HUES48 (cell line): Measurements from ENCODE around the gene ZNF319.

Source experiments
- H3K27ac ChIP-seq: one replicate; pipeline ENCODE4 v1.7.0; 2013; ENCODE audit warnings: low read depth, low read length, inconsistent platforms
- H3K27me3 ChIP-seq: 2 replicates; pipeline ENCODE4 v1.6.1; 2013; ENCODE audit warnings: mild to moderate bottlenecking, low read length; ENCODE audit not compliant: control insufficient read depth, insufficient read depth
- H3K36me3 ChIP-seq: 2 replicates; pipeline ENCODE4 v1.6.1; 2013; ENCODE audit warnings: low read length; ENCODE audit not compliant: control insufficient read depth, insufficient read depth
- H3K4me1 ChIP-seq: 2 replicates; pipeline ENCODE4 v1.6.1; 2013; ENCODE audit warnings: mild to moderate bottlenecking, low read length; ENCODE audit not compliant: control insufficient read depth, insufficient read depth
- H3K4me3 ChIP-seq: 2 replicates; pipeline ENCODE4 v1.5.1; 2013; ENCODE audit warnings: mild to moderate bottlenecking, low read depth, low read length
- H3K9ac ChIP-seq: 2 replicates; pipeline ENCODE4 v1.6.1; 2013; ENCODE audit warnings: mild to moderate bottlenecking, low read depth, low read length, moderate library complexity
- H3K9me3 ChIP-seq: 2 replicates; pipeline ENCODE4 v1.6.1; 2013; ENCODE audit warnings: low read length; ENCODE audit not compliant: control insufficient read depth, insufficient read depth

The ZNF319 gene

GRCh38 chr16:58000706-58001676 is 519 bp upstream of the ZNF319 start, which contains the start of gene USB1:
TSS of gene USB1 (plus strand) at chr16:58001407. CDS start at chr16:58001484, 77 bp downstream.
- peak within 1 kb of the TSS; percentile 86 for H3K27ac ChIP-seq
- H3K4me3 ChIP-seq = peak within 1 kb of the TSS; percentile 90

DNA sequence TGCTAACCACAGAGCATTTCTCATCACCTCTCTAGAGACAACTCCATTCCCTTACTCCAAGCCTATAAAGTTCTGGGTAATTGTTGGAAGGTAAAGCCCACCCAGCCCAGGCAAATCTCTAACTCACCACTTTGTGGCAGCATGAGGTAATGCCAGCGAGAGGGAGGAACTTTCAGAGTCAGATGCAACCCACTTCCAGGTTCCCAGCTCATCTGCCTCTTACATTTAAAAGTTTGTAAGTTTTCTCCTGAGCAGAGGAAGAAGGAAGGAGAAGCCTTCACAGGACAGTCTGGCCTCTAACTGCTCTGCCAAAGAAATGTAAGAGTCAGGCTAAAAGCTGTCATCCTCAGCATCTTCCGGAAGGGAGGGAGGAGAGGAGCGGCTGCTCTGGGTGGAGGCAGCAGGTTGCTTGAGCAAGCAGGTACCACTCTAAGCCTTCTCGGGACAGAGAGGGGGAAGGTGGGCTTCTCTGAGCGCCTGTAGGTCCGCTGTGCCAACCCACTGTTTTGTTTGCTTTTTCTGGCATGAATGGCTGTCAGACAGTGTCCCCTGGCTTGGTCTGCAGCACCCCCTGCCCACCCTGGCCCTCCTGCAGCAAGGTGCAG is 1.0 kb downstream of the ZNF319 start:
- peaks cover 12% of the 10 kb centered on the region; the same call in 1 of the 2 replicates for H3K4me1 ChIP-seq
- no peaks in the 10 kb centered on the region for H3K9me3 ChIP-seq
- no peak overlapping the region for H3K27ac ChIP-seq
- H3K36me3 ChIP-seq = peaks cover 40% of the 10 kb centered on the region
- no peaks in the 10 kb centered on the region for H3K27me3 ChIP-seq
- no peak overlapping the region for H3K9ac ChIP-seq
- peak overlapping the region; percentile 90 for H3K4me3 ChIP-seq

More at GRCh38 chr16:58000706-58001676, 519 bp upstream of the ZNF319 start, which contains the start of gene USB1:
- Histone ChIP-seq H3K36me3 (peaks cover 39% of the 10 kb centered on the region), H3K9me3 (no peaks in the 10 kb centered on the region), H3K9ac (peak within 1 kb of the TSS; percentile 58), H3K27me3 (no peaks in the 10 kb centered on the region), H3K4me1 (peaks cover 12% of the 10 kb centered on the region; the same call in 1 of the 2 replicates)

GRCh38 chr16:57998992-57999365 is 1.5 kb downstream of the ZNF319 start:
- Histone ChIP-seq H3K9ac (no peak overlapping the region), H3K27me3 (no peaks in the 10 kb centered on the region), H3K4me1 (peaks cover 12% of the 10 kb centered on the region; the same call in 1 of the 2 replicates), H3K27ac (no peak overlapping the region), H3K9me3 (no peaks in the 10 kb centered on the region), H3K36me3 (peaks cover 38% of the 10 kb centered on the region), H3K4me3 (no peak overlapping the region)

GRCh38 chr16:57998486-57998885 is 2.0 kb downstream of the ZNF319 start:
- no peaks in the 10 kb centered on the region for H3K27me3 ChIP-seq
- H3K9ac ChIP-seq = no peak overlapping the region
- no peak overlapping the region for H3K27ac ChIP-seq
- H3K4me3 ChIP-seq = no peak overlapping the region
- H3K36me3 ChIP-seq = peaks cover 35% of the 10 kb centered on the region
- H3K4me1 ChIP-seq = peaks cover 12% of the 10 kb centered on the region; the same call in 1 of the 2 replicates
- H3K9me3 ChIP-seq = no peaks in the 10 kb centered on the region

- Histone ChIP-seq H3K27ac (no peak overlapping the region), H3K9me3 (no peaks in the 10 kb centered on the region), H3K4me3 (no peak overlapping the region), H3K27me3 (no peaks in the 10 kb centered on the region), H3K9ac (no peak overlapping the region), H3K4me1 (peaks cover 12% of the 10 kb centered on the region; the same call in 1 of the 2 replicates), H3K36me3 (peaks cover 27% of the 10 kb centered on the region)
These were observed 2.8 kb downstream of the ZNF319 start for GRCh38 chr16:57997528-57998265.

DNA sequence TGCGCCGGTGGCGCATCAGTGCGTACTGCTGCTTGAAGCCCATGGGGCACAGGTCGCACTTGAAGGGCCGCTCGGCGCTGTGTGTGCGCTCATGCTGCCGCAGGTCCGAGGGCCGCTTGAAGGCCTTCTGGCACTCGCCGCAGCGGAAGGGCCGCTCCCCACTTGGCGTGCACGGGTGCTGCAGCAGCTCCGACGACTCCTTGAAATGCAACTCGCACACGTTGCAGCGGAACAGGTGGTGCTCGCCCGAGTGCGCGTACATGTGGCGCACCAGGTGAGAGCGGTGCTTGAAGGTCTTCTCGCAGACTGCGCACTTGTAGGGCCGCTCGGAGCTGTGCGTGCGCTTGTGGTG is 3.3 kb downstream of the ZNF319 start:
- Histone ChIP-seq H3K4me3 (no peak overlapping the region), H3K36me3 (peaks cover 23% of the 10 kb centered on the region), H3K9ac (no peak overlapping the region), H3K27ac (no peak overlapping the region), H3K4me1 (peaks cover 12% of the 10 kb centered on the region; the same call in 1 of the 2 replicates), H3K9me3 (no peaks in the 10 kb centered on the region), H3K27me3 (no peaks in the 10 kb centered on the region)

GRCh38 chr16:57996406-57997175 is 3.9 kb downstream of the ZNF319 start:
- no peaks in the 10 kb centered on the region for H3K9me3 ChIP-seq
- no peaks in the 10 kb centered on the region for H3K27me3 ChIP-seq
- H3K36me3 ChIP-seq = peaks cover 23% of the 10 kb centered on the region
- H3K9ac ChIP-seq = no peak overlapping the region
- peaks cover 12% of the 10 kb centered on the region; the same call in 1 of the 2 replicates for H3K4me1 ChIP-seq
- no peak overlapping the region for H3K4me3 ChIP-seq
- H3K27ac ChIP-seq = no peak overlapping the region

GRCh38 chr16:57995721-57996405 is 4.6 kb downstream of the ZNF319 start:
- no peak overlapping the region for H3K27ac ChIP-seq
- H3K27me3 ChIP-seq = no peaks in the 10 kb centered on the region
- peaks cover 23% of the 10 kb centered on the region for H3K36me3 ChIP-seq
- no peaks in the 10 kb centered on the region for H3K9me3 ChIP-seq
- no peak overlapping the region for H3K9ac ChIP-seq
- H3K4me3 ChIP-seq = no peak overlapping the region
- peaks cover 12% of the 10 kb centered on the region; the same call in 1 of the 2 replicates for H3K4me1 ChIP-seq

DNA sequence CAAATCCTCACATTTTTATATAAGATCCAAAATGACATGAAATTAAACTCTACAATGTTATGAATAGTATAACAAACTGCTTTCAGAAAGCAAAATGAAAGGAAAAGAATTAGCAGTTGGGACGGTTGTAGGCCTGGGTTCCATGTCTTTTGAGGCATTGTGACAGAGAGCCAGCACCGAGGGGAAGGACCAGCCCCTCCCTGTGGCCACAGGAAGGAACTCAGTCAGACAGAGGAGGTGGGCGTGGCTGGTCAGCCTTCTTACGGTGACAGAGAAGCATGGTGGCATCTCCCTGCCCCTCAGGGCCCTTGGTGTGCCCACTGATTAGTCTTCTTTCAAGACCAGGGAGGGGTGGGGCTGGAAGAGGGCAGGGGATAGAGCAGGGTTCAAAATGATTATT is 5.7 kb downstream of the ZNF319 start:
- H3K4me3 ChIP-seq = no peak overlapping the region
- H3K9me3 ChIP-seq = no peaks in the 10 kb centered on the region
- peaks cover 23% of the 10 kb centered on the region for H3K36me3 ChIP-seq
- H3K27ac ChIP-seq = no peak overlapping the region
- no peak overlapping the region for H3K9ac ChIP-seq
- no peaks in the 10 kb centered on the region for H3K27me3 ChIP-seq
- peaks cover 11% of the 10 kb centered on the region; the same call in 1 of the 2 replicates for H3K4me1 ChIP-seq

- no peaks in the 10 kb centered on the region for H3K27me3 ChIP-seq
- no peak overlapping the region for H3K4me3 ChIP-seq
- no peak overlapping the region for H3K9ac ChIP-seq
- H3K9me3 ChIP-seq = no peaks in the 10 kb centered on the region
- peaks cover 7% of the 10 kb centered on the region; the same call in 1 of the 2 replicates for H3K4me1 ChIP-seq
- H3K27ac ChIP-seq = no peak overlapping the region
- H3K36me3 ChIP-seq = peaks cover 23% of the 10 kb centered on the region
These were observed 6.1 kb downstream of the ZNF319 start for GRCh38 chr16:57994361-57994760.
